Measurements from ENCODE around the gene SSUH2.
"Not testable (repeated sequence)": the region's sequence is repeated elsewhere in the genome, so short reads cannot be mapped to it uniquely, and the experiment has no call there.

The SSUH2 gene

GRCh38 chr3:8658306-8659212 lies 14.0 kb upstream of the SSUH2 start:
- no peak for DNase-seq

GRCh38 chr3:8657804-8658305 lies 13.3 kb upstream of the SSUH2 start:
- DNase-seq = no peak

GRCh38 chr3:8656240-8656639 lies 11.6 kb upstream of the SSUH2 start:
- DNase-seq = no peak

- no peak for DNase-seq
Measured at GRCh38 chr3:8655387-8655835, 10.8 kb upstream of the SSUH2 start.

GRCh38 chr3:8654572-8655329 lies 10.2 kb upstream of the SSUH2 start:
- DNase-seq = not testable (repeated sequence)

- no peak for DNase-seq
Measured at GRCh38 chr3:8653800-8654408, 9.3 kb upstream of the SSUH2 start.

GRCh38 chr3:8652324-8652987 lies 7.9 kb upstream of the SSUH2 start:
- no peak for DNase-seq

GRCh38 chr3:8651418-8652323 lies 7.1 kb upstream of the SSUH2 start:
- no peak for DNase-seq

- DNase-seq = no peak
Measured at GRCh38 chr3:8650583-8651416, 6.2 kb upstream of the SSUH2 start.

GRCh38 chr3:8649757-8650156 lies 5.2 kb upstream of the SSUH2 start:
- no peak for DNase-seq

- no peak for DNase-seq
Measured at GRCh38 chr3:8648909-8649741, 4.5 kb upstream of the SSUH2 start.

GRCh38 chr3:8647137-8647985 lies 2.8 kb upstream of the SSUH2 start:
- no peak for DNase-seq

GRCh38 chr3:8646313-8646938 lies 1.8 kb upstream of the SSUH2 start:
- DNase-seq = no peak

- no peak for DNase-seq
Measured at GRCh38 chr3:8645712-8646111, 1.1 kb upstream of the SSUH2 start.

GRCh38 chr3:8643693-8644365 lies 769 bp downstream of the SSUH2 start:
- DNase-seq = no peak

GRCh38 chr3:8642001-8642400 lies 2.6 kb downstream of the SSUH2 start:
- no peak for DNase-seq

- DNase-seq = no peak
Measured at GRCh38 chr3:8641472-8641871, 3.1 kb downstream of the SSUH2 start.

- no peak for DNase-seq
Measured at GRCh38 chr3:8640223-8640622, 4.4 kb downstream of the SSUH2 start.
